Keratinocyte (primary cell): Measurements from ENCODE around the gene GUCA2A.

Experiments
- EZH2 ChIP-seq: IDR thresholded peaks from one replicate; pipeline ENCODE4 v1.6.1; 2012; ENCODE audit warnings: inconsistent platforms, mild to moderate bottlenecking, low read length, moderate library complexity
- TF ChIP-seq, protein P1 (sequence below), 3 experiments: IDR thresholded peaks in 1 of 3; conservative IDR thresholded peaks in 1 of 3; optimal IDR thresholded peaks in 1 of 3; 2 replicates in 2 of 3; 3 replicates in 1 of 3; pipeline versions ENCODE3 to v1.5.1; 2011; ENCODE audit warnings: low read length in 3 of 3, mild to moderate bottlenecking in 3 of 3, moderate library complexity in 2 of 3, control low read depth in 1 of 3, inconsistent platforms in 1 of 3; ENCODE audit not compliant: insufficient read depth in 2 of 3; ENCODE audit errors: extremely low read depth in 1 of 3

GRCh38 chr1:42128499-42128898, 36.0 kb downstream of the GUCA2A start:
- TF ChIP-seq, protein P1, sequence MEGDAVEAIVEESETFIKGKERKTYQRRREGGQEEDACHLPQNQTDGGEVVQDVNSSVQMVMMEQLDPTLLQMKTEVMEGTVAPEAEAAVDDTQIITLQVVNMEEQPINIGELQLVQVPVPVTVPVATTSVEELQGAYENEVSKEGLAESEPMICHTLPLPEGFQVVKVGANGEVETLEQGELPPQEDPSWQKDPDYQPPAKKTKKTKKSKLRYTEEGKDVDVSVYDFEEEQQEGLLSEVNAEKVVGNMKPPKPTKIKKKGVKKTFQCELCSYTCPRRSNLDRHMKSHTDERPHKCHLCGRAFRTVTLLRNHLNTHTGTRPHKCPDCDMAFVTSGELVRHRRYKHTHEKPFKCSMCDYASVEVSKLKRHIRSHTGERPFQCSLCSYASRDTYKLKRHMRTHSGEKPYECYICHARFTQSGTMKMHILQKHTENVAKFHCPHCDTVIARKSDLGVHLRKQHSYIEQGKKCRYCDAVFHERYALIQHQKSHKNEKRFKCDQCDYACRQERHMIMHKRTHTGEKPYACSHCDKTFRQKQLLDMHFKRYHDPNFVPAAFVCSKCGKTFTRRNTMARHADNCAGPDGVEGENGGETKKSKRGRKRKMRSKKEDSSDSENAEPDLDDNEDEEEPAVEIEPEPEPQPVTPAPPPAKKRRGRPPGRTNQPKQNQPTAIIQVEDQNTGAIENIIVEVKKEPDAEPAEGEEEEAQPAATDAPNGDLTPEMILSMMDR (optimal IDR thresholded peaks at IDR 0.05 in 1 of 3, IDR thresholded peaks at IDR 0.05 in 1 of 3, conservative IDR thresholded peaks at IDR 0.05 in 1 of 3; ENCODE audit: extremely low read depth in 1 of 3, insufficient read depth in 2 of 3, low read length in 3 of 3), result no peak
- TF ChIP-seq EZH2, result no peak
